Vagina (tissue), 2 donors: ENCODE results near the gene BCKDK.

Source experiments
- POLR2A ChIP-seq, 2 donors: fragments of 450-650 bp; IDR thresholded peaks; one replicate each; pipeline ENCODE4 v1.6.1; 2017; ENCODE audit warnings: antibody characterized with exemption in 2 of 2, mild to moderate bottlenecking in 2 of 2, moderate library complexity in 2 of 2
- POLR2AphosphoS5 ChIP-seq, 2 donors: sonication (generic); formaldehyde crosslinking; IDR thresholded peaks; one replicate each; pipeline ENCODE4 v1.9.0; 2017; ENCODE audit warnings: antibody characterized with exemption in 2 of 2, mild to moderate bottlenecking in 2 of 2, low read depth in 1 of 2; ENCODE audit not compliant: insufficient read depth in 1 of 2
- TF ChIP-seq, protein P1 (sequence below), 3 experiments: fragments of 450-650 bp in 2 of 3; fragments of 200-600 bp in 1 of 3; sonication (generic) in 1 of 3; IDR thresholded peaks; one replicate each; pipeline ENCODE4 v1.5.1; 2017 to 2019; ENCODE audit warnings: antibody characterized with exemption in 3 of 3, mild to moderate bottlenecking in 2 of 3, moderate library complexity in 2 of 3

- TF ChIP-seq, protein P1, sequence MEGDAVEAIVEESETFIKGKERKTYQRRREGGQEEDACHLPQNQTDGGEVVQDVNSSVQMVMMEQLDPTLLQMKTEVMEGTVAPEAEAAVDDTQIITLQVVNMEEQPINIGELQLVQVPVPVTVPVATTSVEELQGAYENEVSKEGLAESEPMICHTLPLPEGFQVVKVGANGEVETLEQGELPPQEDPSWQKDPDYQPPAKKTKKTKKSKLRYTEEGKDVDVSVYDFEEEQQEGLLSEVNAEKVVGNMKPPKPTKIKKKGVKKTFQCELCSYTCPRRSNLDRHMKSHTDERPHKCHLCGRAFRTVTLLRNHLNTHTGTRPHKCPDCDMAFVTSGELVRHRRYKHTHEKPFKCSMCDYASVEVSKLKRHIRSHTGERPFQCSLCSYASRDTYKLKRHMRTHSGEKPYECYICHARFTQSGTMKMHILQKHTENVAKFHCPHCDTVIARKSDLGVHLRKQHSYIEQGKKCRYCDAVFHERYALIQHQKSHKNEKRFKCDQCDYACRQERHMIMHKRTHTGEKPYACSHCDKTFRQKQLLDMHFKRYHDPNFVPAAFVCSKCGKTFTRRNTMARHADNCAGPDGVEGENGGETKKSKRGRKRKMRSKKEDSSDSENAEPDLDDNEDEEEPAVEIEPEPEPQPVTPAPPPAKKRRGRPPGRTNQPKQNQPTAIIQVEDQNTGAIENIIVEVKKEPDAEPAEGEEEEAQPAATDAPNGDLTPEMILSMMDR (IDR thresholded peaks at IDR 0.05), result no peak
- TF ChIP-seq POLR2AphosphoS5 (IDR thresholded peaks at IDR 0.05; ENCODE audit: insufficient read depth in 1 of 2, low read depth in 1 of 2) (no peak), POLR2A (IDR thresholded peaks at IDR 0.05) (no peak)
These were observed 27.3 kb upstream of the BCKDK start for GRCh38 chr16:31080756-31081419.
